ENCODE results near the gene ABCG5.

- TF ChIP-seq CTCF (IDR thresholded peaks at IDR 0.05; ENCODE audit: poor library complexity) = no peak
- no peak for TF ChIP-seq EZH2 (IDR thresholded peaks at IDR 0.05; ENCODE audit: borderline replicate concordance)
- no peak for TF ChIP-seq EZH2phosphoT487 (IDR thresholded peaks at IDR 0.05; ENCODE audit: low read depth, severe bottlenecking, unreplicated experiment)
Measured at GRCh38 chr2:43812006-43812405, 26.6 kb downstream of the ABCG5 start.
